Hepatocyte (in vitro differentiated cells): ENCODE results near the gene C6orf47.

ENCODE experiments used
- CTCF ChIP-seq: fragments of 200-600 bp; sonication (generic); IDR thresholded peaks from 2 replicates; pipeline ENCODE4 v1.5.1; 2016; ENCODE audit warnings: antibody characterized with exemption, mild to moderate bottlenecking; ENCODE audit not compliant: poor library complexity
- EZH2 ChIP-seq: fragments of 200-600 bp; sonication (generic); IDR thresholded peaks from 2 replicates; pipeline ENCODE4 v1.6.1; 2016; ENCODE audit warnings: antibody characterized with exemption, mild to moderate bottlenecking, borderline replicate concordance

DNA sequence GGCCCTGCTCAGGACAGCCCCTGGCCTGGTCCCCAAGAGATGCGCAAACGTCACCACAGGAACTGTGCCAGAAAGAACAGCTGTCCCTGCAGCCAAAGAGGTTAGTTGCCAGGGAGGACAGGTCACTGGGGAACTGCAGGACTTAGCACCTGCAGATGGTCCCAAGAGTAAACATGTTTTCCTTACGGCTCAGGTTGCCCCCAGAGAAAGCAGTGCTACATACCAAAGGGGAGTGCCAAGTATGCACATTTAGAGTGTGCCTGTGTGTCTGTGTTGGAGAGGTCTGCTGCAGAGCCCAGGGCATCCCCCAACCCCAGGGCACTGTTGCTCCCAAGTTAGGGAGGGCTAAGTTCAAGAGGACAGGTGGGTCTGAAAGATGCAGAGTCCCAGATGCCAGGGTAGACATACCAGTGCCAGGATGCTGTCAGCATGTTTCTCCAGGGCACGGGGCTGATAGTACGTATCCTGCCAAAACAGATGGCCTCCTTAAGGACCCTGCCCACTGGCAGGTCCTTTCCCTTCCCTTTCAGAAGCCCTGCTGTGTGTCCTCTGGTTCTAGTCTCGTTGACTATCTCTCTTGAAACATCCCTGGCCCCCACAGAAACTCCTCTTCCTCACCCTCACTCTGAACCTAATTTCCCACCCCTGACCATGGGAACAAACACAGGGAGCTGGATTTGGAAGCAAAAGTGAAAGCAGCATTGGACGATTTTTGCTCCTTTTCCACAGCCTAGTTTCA, 41.3 kb upstream of the C6orf47 start:
- TF ChIP-seq CTCF (no peak), EZH2 (no peak)
